Nephron (organoid): ENCODE measurements around the gene MAP1LC3A.

Experiments
- H3K27ac Mint-ChIP-seq, 3 experiments: 2 replicates each; pipeline ENCODE4 v1.8.0; 2020; ENCODE audit warnings: mixed read lengths in 3 of 3, mild to moderate bottlenecking in 2 of 3, moderate library complexity in 1 of 3
- H3K27me3 Mint-ChIP-seq: 2 replicates; pipeline ENCODE4 v1.8.0; 2021; ENCODE audit warnings: low read depth, mild to moderate bottlenecking, moderate library complexity, mixed read lengths
- H3K36me3 Mint-ChIP-seq: 2 replicates; pipeline ENCODE4 v1.8.0; 2020; ENCODE audit warnings: low read depth, mixed read lengths
- H3K4me1 Mint-ChIP-seq: 2 replicates; pipeline ENCODE4 v1.8.0; 2020; ENCODE audit warnings: mixed read lengths
- H3K4me3 Mint-ChIP-seq, 3 experiments: 2 replicates each; pipeline ENCODE4 v1.8.0; 2020; ENCODE audit warnings: mild to moderate bottlenecking in 3 of 3, mixed read lengths in 3 of 3, moderate library complexity in 2 of 3
- H3K9me3 Mint-ChIP-seq: 2 replicates; pipeline ENCODE4 v1.8.0; 2020; ENCODE audit warnings: mixed read lengths
- CTCF ChIP-seq, 3 experiments: fragments of 200-600 bp; sonication (generic); IDR thresholded peaks; one replicate each; pipeline ENCODE4 v1.5.0; 2021; ENCODE audit warnings: antibody characterized with exemption in 3 of 3; ENCODE audit not compliant: unreplicated experiment in 3 of 3

The MAP1LC3A gene

DNA sequence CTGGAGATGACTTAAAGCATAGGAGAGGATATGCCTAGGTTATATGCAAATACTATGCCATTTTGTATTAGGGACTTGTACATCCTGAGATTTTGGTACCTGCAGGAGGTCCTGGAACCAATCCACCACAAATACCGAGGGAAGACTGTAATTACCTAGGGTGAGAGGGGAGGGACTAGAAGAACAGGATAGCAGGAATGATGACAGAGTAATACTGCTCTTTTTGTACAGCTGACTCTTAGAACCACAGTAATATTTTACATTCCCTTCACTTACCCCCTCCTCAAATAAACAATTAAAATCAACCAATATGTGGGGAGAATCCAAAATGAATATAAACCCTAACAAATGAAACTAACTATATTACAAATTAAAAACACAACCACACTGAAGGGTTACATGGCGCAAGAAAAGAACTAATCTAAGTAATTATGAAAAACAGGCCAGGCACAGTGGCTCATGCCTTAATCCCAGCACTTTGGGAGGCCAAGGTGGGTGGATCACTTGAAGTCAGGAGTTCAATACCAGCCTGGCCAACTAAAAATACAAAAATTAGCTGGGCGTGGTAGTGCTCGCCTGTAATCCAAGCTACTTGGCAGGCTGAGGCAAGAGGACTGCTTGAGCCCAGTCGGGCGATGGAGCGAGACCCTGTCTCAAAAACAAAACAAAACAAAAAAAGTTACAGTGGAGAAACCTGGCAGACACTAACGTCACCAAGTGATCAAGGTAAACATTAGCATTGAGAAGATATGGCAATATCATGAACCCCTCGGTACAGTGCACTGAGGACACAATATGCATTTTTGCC, 37.1 kb downstream of the MAP1LC3A start:
- H3K27me3 Mint-ChIP-seq, result no peaks in the 10 kb centered on the region
- no peak overlapping the region for H3K27ac Mint-ChIP-seq
- H3K9me3 Mint-ChIP-seq, result no peaks in the 10 kb centered on the region
- no peak overlapping the region for H3K4me3 Mint-ChIP-seq
- TF ChIP-seq CTCF (IDR thresholded peaks at IDR 0.05; ENCODE audit: unreplicated experiment in 3 of 3), result no peak
- H3K36me3 Mint-ChIP-seq, result no peaks in the 10 kb centered on the region
- no peaks in the 10 kb centered on the region for H3K4me1 Mint-ChIP-seq

- TF ChIP-seq CTCF (IDR thresholded peaks at IDR 0.05; ENCODE audit: unreplicated experiment in 3 of 3), result no peak
- H3K36me3 Mint-ChIP-seq, result peaks cover 4% of the 10 kb centered on the region
- H3K9me3 Mint-ChIP-seq, result no peaks in the 10 kb centered on the region
- no peak overlapping the region for H3K4me3 Mint-ChIP-seq
- H3K27me3 Mint-ChIP-seq, result no peaks in the 10 kb centered on the region
- peak overlapping the region; percentile 44 to 68 (median 51) for H3K27ac Mint-ChIP-seq
- peaks cover 26% of the 10 kb centered on the region for H3K4me1 Mint-ChIP-seq
Measured at GRCh38 chr20:34600892-34601653, 42.6 kb downstream of the MAP1LC3A start.

DNA sequence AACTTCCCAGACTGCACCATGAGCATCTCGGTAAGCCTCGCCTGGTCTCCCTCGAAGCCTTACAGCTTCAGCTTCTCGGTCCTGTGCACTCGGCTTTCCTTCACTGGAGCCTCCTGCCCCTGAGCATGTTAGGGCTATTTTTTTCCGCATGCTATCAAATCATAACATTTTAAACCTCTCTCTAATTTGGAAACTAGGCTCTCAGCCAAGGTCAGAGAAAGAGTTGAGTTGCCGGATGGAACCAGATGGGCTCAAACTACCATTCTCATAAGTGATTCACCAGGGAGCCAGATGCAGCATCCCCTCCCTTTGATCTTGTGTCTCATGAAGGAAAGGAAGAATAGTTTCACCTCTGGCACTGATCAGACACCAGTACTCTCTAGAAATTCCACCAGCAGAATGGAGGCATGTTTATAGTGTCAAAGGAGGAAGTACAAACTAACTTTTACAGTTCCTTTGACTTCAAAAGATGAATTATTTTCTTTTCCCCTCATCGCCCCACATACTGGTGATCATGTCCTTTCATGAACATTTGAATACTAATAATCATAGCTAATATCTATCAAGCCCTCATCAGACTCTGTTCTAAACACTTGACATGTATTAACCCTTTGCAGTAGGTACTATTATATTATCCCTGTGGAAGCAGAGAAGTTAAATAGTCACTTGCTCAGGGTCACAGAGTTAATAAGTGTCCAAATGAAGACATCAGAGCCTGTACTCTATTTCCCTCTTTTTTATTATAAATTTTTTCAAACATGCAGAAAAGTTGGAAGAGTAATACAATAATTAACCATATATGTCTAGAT, 46.7 kb downstream of the MAP1LC3A start:
- H3K9me3 Mint-ChIP-seq, result no peaks in the 10 kb centered on the region
- no peaks in the 10 kb centered on the region for H3K27me3 Mint-ChIP-seq
- H3K27ac Mint-ChIP-seq, result peak overlapping the region; percentile 86 to 93 (median 90)
- TF ChIP-seq CTCF (IDR thresholded peaks at IDR 0.05; ENCODE audit: unreplicated experiment in 3 of 3), result no peak
- H3K4me3 Mint-ChIP-seq, result peak overlapping the region in 1 of 3 experiments; percentile 16
- peaks cover 20% of the 10 kb centered on the region for H3K36me3 Mint-ChIP-seq
- H3K4me1 Mint-ChIP-seq, result peaks cover 31% of the 10 kb centered on the region

DNA sequence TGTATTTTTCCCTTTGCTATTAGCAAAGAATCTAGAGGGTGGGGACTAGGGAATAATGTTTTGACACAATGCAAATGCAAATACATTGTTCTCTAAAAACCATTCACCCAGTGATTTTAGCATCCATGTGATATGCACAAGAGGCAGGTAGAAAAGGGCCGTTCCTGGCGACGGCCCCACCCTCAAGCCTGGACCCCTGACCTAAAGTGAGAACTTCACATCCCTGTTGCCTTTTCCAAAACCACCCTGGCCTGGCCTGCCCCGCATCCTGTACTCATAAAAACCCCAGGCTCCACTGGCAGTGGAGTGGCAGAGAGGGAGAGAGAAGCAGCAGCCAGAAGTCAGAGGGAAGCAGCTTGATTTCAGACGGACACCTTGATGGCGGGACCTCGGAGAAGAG, 48.5 kb downstream of the MAP1LC3A start:
- Mint-ChIP-seq H3K4me1 (peaks cover 22% of the 10 kb centered on the region), H3K27ac (no peak overlapping the region), H3K27me3 (no peaks in the 10 kb centered on the region), H3K36me3 (peaks cover 27% of the 10 kb centered on the region), H3K4me3 (no peak overlapping the region), H3K9me3 (no peaks in the 10 kb centered on the region)
- no peak for TF ChIP-seq CTCF (IDR thresholded peaks at IDR 0.05; ENCODE audit: unreplicated experiment in 3 of 3)
